ENCODE results near the gene POM121L2. TPM values are rescaled to one million over a fixed set of nuclear protein-coding genes. Genes with fewer than 3 reads are reported as not detected.

Gene POM121L2
- total RNA-seq = not detected
- polyA plus RNA-seq = not detected

- ChIA-PET POLR2A (no interaction called here), CTCF (interaction anchor here (0.7 to 2.8 kb wide), 15 partner anchors 8 to 583 kb away, joined by 3 to 10 read pairs (median 3); no protein-coding TSS in a partner anchor)
- DNase-seq = peak; percentile 28 to 70 (median 47)
- Mint-ChIP-seq H3K36me3 (no peaks in the 10 kb centered on the region), H3K9me3 (no peaks in the 10 kb centered on the region), H3K4me3 (peak within 1 kb of the TSS; percentile 72 to 90 (median 81)), H3K27ac (no peak within 1 kb of the TSS), H3K27me3 (peaks cover 46 to 85% of the 10 kb centered on the region in 2 donors), H3K4me1 (peaks cover 12 to 16% (median 14%) of the 10 kb centered on the region in 3 donors)
- Histone ChIP-seq H3K27me3 (ENCODE audit: insufficient read depth, low read length, poor library complexity, severe bottlenecking) (peaks cover 26% of the 10 kb centered on the region), H3K36me3 (ENCODE audit: insufficient read depth, low read length) (no peaks in the 10 kb centered on the region), H3K9me3 (ENCODE audit: low read length) (no peaks in the 10 kb centered on the region), H3K4me3 (ENCODE audit: low read length) (peak within 1 kb of the TSS; percentile 69), H3K27ac (ENCODE audit: low read depth, low read length) (no peak within 1 kb of the TSS), H3K4me1 (ENCODE audit: insufficient read depth, low read length) (peaks cover 13% of the 10 kb centered on the region)
Measured at GRCh38 chr6:27312146-27312949, at the start of gene POM121L2. Gene POM121L2 (minus strand): TSS chr6:27312273. CDS start chr6:27312170, 103 bp downstream.

GRCh38 chr6:27359231-27359630, 47.2 kb upstream of the POM121L2 start:
- no peaks in the 10 kb centered on the region for H3K36me3 ChIP-seq (ENCODE audit: insufficient read depth, low read length)
- POLR2A ChIA-PET = no interaction called here
- DNase-seq = no peak
- CTCF ChIA-PET = no interaction called here
- Mint-ChIP-seq H3K27ac (no peak overlapping the region), H3K4me1 (no peaks in the 10 kb centered on the region), H3K4me3 (no peak overlapping the region), H3K27me3 (no peaks in the 10 kb centered on the region), H3K36me3 (peaks cover 29 to 49% (median 38%) of the 10 kb centered on the region in 3 donors), H3K9me3 (peaks cover 48 to 72% (median 55%) of the 10 kb centered on the region in 5 donors)
- no peaks in the 10 kb centered on the region for H3K4me1 ChIP-seq (ENCODE audit: insufficient read depth, low read length)
- H3K9me3 ChIP-seq (ENCODE audit: low read length) = peaks cover 30% of the 10 kb centered on the region
- H3K4me3 ChIP-seq (ENCODE audit: low read length) = no peak overlapping the region
- no peaks in the 10 kb centered on the region for H3K27me3 ChIP-seq (ENCODE audit: insufficient read depth, low read length, poor library complexity, severe bottlenecking)
- no peak overlapping the region for H3K27ac ChIP-seq (ENCODE audit: low read depth, low read length)

GRCh38 chr6:27358786-27359185, 46.7 kb upstream of the POM121L2 start:
- Histone ChIP-seq H3K9me3 (ENCODE audit: low read length) (peaks cover 30% of the 10 kb centered on the region), H3K4me3 (ENCODE audit: low read length) (no peak overlapping the region), H3K27ac (ENCODE audit: low read depth, low read length) (no peak overlapping the region), H3K4me1 (ENCODE audit: insufficient read depth, low read length) (no peaks in the 10 kb centered on the region), H3K36me3 (ENCODE audit: insufficient read depth, low read length) (no peaks in the 10 kb centered on the region), H3K27me3 (ENCODE audit: insufficient read depth, low read length, poor library complexity, severe bottlenecking) (no peaks in the 10 kb centered on the region)
- Mint-ChIP-seq H3K4me1 (no peaks in the 10 kb centered on the region), H3K36me3 (peaks cover 29 to 47% (median 37%) of the 10 kb centered on the region in 3 donors), H3K4me3 (no peak overlapping the region), H3K9me3 (peaks cover 48 to 76% (median 57%) of the 10 kb centered on the region in 5 donors), H3K27ac (no peak overlapping the region), H3K27me3 (peaks cover 0 to 1% of the 10 kb centered on the region in 2 donors)
- no peak for DNase-seq
- POLR2A ChIA-PET = no interaction called here
- CTCF ChIA-PET = no interaction called here

GRCh38 chr6:27352850-27353249, 40.8 kb upstream of the POM121L2 start:
- no peak overlapping the region for H3K4me3 Mint-ChIP-seq
- peaks cover 0 to 4% (median 0%) of the 10 kb centered on the region in 3 donors for H3K36me3 Mint-ChIP-seq
- Histone ChIP-seq H3K27me3 (ENCODE audit: insufficient read depth, low read length, poor library complexity, severe bottlenecking) (no peaks in the 10 kb centered on the region), H3K27ac (ENCODE audit: low read depth, low read length) (no peak overlapping the region), H3K9me3 (ENCODE audit: low read length) (peaks cover 6% of the 10 kb centered on the region), H3K36me3 (ENCODE audit: insufficient read depth, low read length) (no peaks in the 10 kb centered on the region), H3K4me3 (ENCODE audit: low read length) (no peak overlapping the region), H3K4me1 (ENCODE audit: insufficient read depth, low read length) (no peaks in the 10 kb centered on the region)
- POLR2A ChIA-PET = no interaction called here
- peaks cover 25 to 54% (median 31%) of the 10 kb centered on the region in 5 donors for H3K9me3 Mint-ChIP-seq
- no peaks in the 10 kb centered on the region for H3K4me1 Mint-ChIP-seq
- CTCF ChIA-PET = no interaction called here
- peaks cover 2 to 12% of the 10 kb centered on the region in 2 donors for H3K27me3 Mint-ChIP-seq
- no peak for DNase-seq
- no peak overlapping the region for H3K27ac Mint-ChIP-seq

GRCh38 chr6:27334141-27334540, 22.1 kb upstream of the POM121L2 start:
- H3K4me1 Mint-ChIP-seq = peaks cover 9 to 24% (median 11%) of the 10 kb centered on the region in 3 donors
- Histone ChIP-seq H3K9me3 (ENCODE audit: low read length) (no peaks in the 10 kb centered on the region), H3K36me3 (ENCODE audit: insufficient read depth, low read length) (no peaks in the 10 kb centered on the region), H3K4me1 (ENCODE audit: insufficient read depth, low read length) (peaks cover 8% of the 10 kb centered on the region), H3K4me3 (ENCODE audit: low read length) (no peak overlapping the region), H3K27me3 (ENCODE audit: insufficient read depth, low read length, poor library complexity, severe bottlenecking) (no peaks in the 10 kb centered on the region), H3K27ac (ENCODE audit: low read depth, low read length) (no peak overlapping the region)
- H3K36me3 Mint-ChIP-seq = peaks cover 0 to 3% (median 0%) of the 10 kb centered on the region in 3 donors
- peaks cover 0 to 5% (median 3%) of the 10 kb centered on the region in 5 donors for H3K9me3 Mint-ChIP-seq
- ChIA-PET CTCF (interaction anchor here (0.6 to 1.1 kb wide), 3 partner anchors 22 to 233 kb away, joined by 3 to 5 read pairs (median 3); partner anchors contain the start of gene POM121L2), POLR2A (interaction anchor here (0.9 kb wide), 1 partner anchor 54 kb away, joined by 3 read pairs; the partner anchor contains the start of gene ZNF391)
- peaks cover 17 to 23% of the 10 kb centered on the region in 2 donors for H3K27me3 Mint-ChIP-seq
- H3K27ac Mint-ChIP-seq = no peak overlapping the region
- DNase-seq = no peak
- peak overlapping the region in 1 of 7 donors; percentile 52 for H3K4me3 Mint-ChIP-seq

GRCh38 chr6:27333642-27334040, 21.6 kb upstream of the POM121L2 start:
- H3K4me1 Mint-ChIP-seq = peaks cover 9 to 24% (median 11%) of the 10 kb centered on the region in 3 donors
- no peak overlapping the region for H3K4me3 ChIP-seq (ENCODE audit: low read length)
- DNase-seq = no peak
- peaks cover 8% of the 10 kb centered on the region for H3K4me1 ChIP-seq (ENCODE audit: insufficient read depth, low read length)
- peak overlapping the region; percentile 52 for H3K27ac ChIP-seq (ENCODE audit: low read depth, low read length)
- CTCF ChIA-PET = interaction anchor here (0.6 to 1.1 kb wide), 3 partner anchors 21 to 233 kb away, joined by 3 to 5 read pairs (median 3); partner anchors contain the start of gene POM121L2
- no peaks in the 10 kb centered on the region for H3K27me3 ChIP-seq (ENCODE audit: insufficient read depth, low read length, poor library complexity, severe bottlenecking)
- H3K36me3 Mint-ChIP-seq = peaks cover 0 to 3% (median 0%) of the 10 kb centered on the region in 3 donors
- H3K9me3 ChIP-seq (ENCODE audit: low read length) = no peaks in the 10 kb centered on the region
- H3K4me3 Mint-ChIP-seq = peak overlapping the region in 6 of 7 donors; percentile 27 to 93 (median 84)
- H3K36me3 ChIP-seq (ENCODE audit: insufficient read depth, low read length) = no peaks in the 10 kb centered on the region
- POLR2A ChIA-PET = interaction anchor here (0.9 kb wide), 1 partner anchor 55 kb away, joined by 3 read pairs; the partner anchor contains the start of gene ZNF391
- peaks cover 0 to 7% (median 3%) of the 10 kb centered on the region in 5 donors for H3K9me3 Mint-ChIP-seq
- H3K27me3 Mint-ChIP-seq = peaks cover 18 to 23% of the 10 kb centered on the region in 2 donors
- H3K27ac Mint-ChIP-seq = no peak overlapping the region

GRCh38 chr6:27332692-27333641, 20.9 kb upstream of the POM121L2 start:
- Mint-ChIP-seq H3K27me3 (peaks cover 14 to 23% of the 10 kb centered on the region in 2 donors), H3K4me1 (peaks cover 9 to 24% (median 11%) of the 10 kb centered on the region in 3 donors), H3K9me3 (peaks cover 0 to 9% (median 3%) of the 10 kb centered on the region in 5 donors), H3K27ac (peak overlapping the region in 7 of 8 donors; percentile 37 to 82 (median 69)), H3K4me3 (peak overlapping the region; percentile 67 to 93 (median 84)), H3K36me3 (peaks cover 0 to 3% (median 0%) of the 10 kb centered on the region in 3 donors)
- H3K27ac ChIP-seq (ENCODE audit: low read depth, low read length) = peak overlapping the region; percentile 52
- CTCF ChIA-PET = interaction anchor here (1.0 to 1.1 kb wide), 2 partner anchors 21 to 185 kb away, joined by 3 to 5 read pairs; partner anchors contain the start of gene POM121L2
- H3K27me3 ChIP-seq (ENCODE audit: insufficient read depth, low read length, poor library complexity, severe bottlenecking) = no peaks in the 10 kb centered on the region
- no peaks in the 10 kb centered on the region for H3K36me3 ChIP-seq (ENCODE audit: insufficient read depth, low read length)
- H3K9me3 ChIP-seq (ENCODE audit: low read length) = no peaks in the 10 kb centered on the region
- POLR2A ChIA-PET = interaction anchor here (0.7 kb wide), 1 partner anchor 952 kb away, joined by 5 read pairs; no protein-coding TSS in a partner anchor
- H3K4me3 ChIP-seq (ENCODE audit: low read length) = peak overlapping the region; percentile 64
- peaks cover 8% of the 10 kb centered on the region for H3K4me1 ChIP-seq (ENCODE audit: insufficient read depth, low read length)
- peak in 4 of 5 donors; percentile 17 to 74 (median 60) for DNase-seq

Data from CD8-positive, alpha-beta memory T cell (primary cell).